ES-I3 (cell line): Measurements from ENCODE around the gene SYT14.
"Not testable (repeated sequence)": the region's sequence is repeated elsewhere in the genome, so short reads cannot be mapped to it uniquely, and the experiment has no call there.

ENCODE experiments used
- H3K36me3 ChIP-seq: 2 replicates; pipeline ENCODE4 v1.6.1; 2013; ENCODE audit warnings: mild to moderate bottlenecking, low read length, control low read depth, moderate library complexity; ENCODE audit not compliant: insufficient read depth
- H3K4me1 ChIP-seq: 2 replicates; pipeline ENCODE4 v1.6.1; 2013; ENCODE audit warnings: mild to moderate bottlenecking, control low read depth, low read length; ENCODE audit not compliant: insufficient read depth
- H3K9ac ChIP-seq: 2 replicates; pipeline ENCODE4 v1.6.1; 2013; ENCODE audit warnings: low read depth, mild to moderate bottlenecking, low read length, moderate library complexity
- H3K9me3 ChIP-seq: 2 replicates; pipeline ENCODE4 v1.6.1; 2013; ENCODE audit warnings: mild to moderate bottlenecking, low read length, moderate library complexity; ENCODE audit not compliant: control insufficient read depth, insufficient read depth

Gene SYT14

DNA sequence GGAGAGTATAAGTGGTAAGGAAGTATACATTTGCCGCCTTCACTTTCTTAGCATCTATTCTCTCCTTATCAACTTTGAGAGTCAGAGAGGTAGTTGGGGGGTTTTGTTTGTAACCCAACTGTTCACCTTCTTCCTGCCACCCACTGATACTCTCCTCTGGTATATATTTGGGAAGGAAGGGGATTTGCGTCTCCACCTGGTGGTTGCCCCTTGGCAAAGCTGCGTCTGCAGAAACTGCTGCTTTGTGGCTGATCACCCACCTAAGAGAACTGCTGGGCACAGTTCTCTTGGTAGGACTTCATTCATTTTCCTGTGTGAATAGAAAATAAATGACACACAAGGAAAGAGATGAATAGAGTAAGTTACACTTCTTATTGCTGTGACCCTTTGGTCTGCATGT, 87.0 kb downstream of the SYT14 start:
- Histone ChIP-seq H3K36me3 (no peaks in the 10 kb centered on the region), H3K4me1 (no peaks in the 10 kb centered on the region), H3K9me3 (no peaks in the 10 kb centered on the region), H3K9ac (no peak overlapping the region)

DNA sequence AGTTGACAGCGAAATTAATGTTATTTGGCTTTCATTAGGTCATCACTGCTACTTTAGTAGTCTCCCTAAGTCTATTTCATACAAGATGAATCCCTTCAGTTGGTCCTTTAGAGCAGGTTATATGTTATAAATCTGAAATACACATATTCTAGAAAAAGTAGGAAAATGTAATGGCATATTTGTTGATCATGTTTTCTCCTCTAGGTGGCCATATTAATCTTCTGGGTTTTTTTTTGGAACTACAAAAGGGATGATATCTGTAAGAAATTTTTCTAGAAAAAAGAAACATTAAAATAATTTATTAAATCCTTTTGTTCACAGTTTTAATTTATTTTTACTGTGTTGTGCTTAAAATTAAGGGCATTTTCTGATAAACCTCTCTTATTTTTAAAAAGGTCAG, 87.9 kb downstream of the SYT14 start:
- Histone ChIP-seq H3K9ac (no peak overlapping the region), H3K9me3 (no peaks in the 10 kb centered on the region), H3K36me3 (no peaks in the 10 kb centered on the region), H3K4me1 (no peaks in the 10 kb centered on the region)

DNA sequence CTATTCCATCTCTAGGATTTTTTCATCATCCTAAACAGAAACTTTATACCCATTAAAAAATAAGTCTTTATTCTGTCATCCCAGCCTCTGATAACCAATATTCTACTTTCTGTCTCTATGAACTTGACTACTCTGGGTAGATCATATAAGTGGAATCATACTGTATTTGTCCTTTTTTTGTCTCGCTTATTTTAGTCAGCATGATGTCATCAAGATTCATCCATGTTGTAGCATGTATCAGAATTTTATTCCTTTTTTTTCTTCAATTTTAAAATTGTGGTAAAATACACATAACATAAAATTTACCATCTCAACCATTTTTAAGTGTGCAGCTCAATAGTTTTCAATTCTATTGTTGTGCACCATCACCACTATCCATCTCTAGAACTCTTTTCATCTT, 90.0 kb downstream of the SYT14 start:
- Histone ChIP-seq H3K9me3 (no peaks in the 10 kb centered on the region), H3K9ac (no peak overlapping the region), H3K36me3 (no peaks in the 10 kb centered on the region), H3K4me1 (no peaks in the 10 kb centered on the region)

DNA sequence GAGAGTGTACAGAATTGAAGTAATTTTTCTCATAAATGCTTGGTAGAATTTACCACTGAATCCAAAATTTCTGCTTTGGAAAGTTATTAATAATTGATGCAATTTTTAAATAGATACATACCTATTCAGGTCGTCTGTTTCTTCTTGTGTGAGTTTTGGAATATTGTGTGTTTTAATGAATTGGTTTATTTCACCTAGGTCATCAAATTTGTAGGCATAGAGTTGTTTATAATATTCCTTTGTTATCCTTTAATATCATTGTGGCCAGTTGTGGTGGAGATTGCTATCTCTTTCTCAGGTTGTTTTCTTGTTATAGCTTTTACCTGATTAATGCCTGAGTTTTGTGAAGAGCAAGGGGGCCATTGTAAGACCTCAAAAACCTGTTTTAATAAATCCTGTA, 93.5 kb downstream of the SYT14 start:
- no peak overlapping the region for H3K9ac ChIP-seq
- no peaks in the 10 kb centered on the region for H3K9me3 ChIP-seq
- no peaks in the 10 kb centered on the region for H3K4me1 ChIP-seq

DNA sequence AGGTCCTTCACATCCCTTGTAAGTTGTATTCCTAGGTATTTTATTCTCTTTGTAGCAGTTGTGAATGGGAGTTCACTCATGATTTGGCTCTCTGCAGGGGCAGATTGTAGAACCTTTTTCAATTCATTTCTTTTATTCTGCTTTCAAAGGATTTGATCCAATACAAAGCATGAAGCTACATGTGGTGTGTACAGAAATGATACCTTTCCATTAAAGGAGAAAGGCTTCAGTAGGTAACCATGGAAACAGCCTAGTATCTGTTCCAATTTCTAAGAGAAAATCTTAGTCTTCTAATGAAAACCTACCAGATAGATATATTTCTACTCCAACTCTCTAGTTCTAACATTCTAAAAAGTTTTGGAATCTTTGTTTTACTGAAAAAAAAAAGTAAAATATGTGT, 105.0 kb downstream of the SYT14 start:
- Histone ChIP-seq H3K4me1 (no peaks in the 10 kb centered on the region), H3K36me3 (no peaks in the 10 kb centered on the region; the same call in 1 of the 2 replicates), H3K9me3 (peaks cover 2% of the 10 kb centered on the region; the same call in 1 of the 2 replicates), H3K9ac (no peak overlapping the region)

More for the DNA sequence above, 93.5 kb downstream of the SYT14 start:
- no peaks in the 10 kb centered on the region for H3K36me3 ChIP-seq

DNA sequence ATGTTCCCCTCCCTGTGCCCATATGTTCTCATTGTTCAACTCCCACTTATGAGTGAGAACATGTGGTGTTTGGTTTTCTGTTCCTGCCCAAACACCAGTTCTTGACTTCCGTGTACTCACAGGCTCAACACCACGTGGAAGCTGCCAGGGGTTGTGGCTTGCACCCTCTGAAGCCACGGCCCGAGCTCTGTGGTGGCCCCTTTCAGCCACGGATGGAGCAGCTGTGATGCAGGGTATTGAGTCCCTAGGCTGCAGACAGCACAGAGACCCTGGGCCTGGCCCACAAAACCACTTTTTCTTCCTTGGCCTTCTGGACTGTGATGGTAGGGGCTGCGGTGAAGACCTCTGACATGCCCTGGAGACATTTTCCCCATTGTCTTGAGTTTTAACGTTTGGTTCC, 111.6 kb downstream of the SYT14 start:
- Histone ChIP-seq H3K9me3 (peaks cover 2% of the 10 kb centered on the region; the same call in 1 of the 2 replicates), H3K4me1 (no peaks in the 10 kb centered on the region), H3K36me3 (no peaks in the 10 kb centered on the region; the same call in 1 of the 2 replicates), H3K9ac (no peak overlapping the region)

DNA sequence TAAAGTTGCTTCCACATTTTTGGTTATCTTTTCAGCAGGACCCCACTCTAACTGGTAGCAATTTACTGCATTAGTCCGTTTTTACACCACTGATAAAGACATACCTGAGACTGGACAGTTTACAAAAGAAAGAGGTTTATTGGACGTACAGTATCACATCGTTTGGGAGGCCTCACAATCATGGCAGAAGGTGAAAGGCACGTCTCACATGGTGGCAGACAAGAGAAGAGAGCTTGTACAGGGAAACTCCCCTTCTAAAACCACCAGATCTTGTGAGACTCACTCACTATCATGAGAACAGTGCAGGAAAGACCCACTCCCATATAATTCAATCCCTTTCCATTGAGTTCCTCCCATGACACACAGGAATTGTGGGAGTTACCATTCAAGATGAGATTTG, 112.5 kb downstream of the SYT14 start:
- H3K9me3 ChIP-seq, H3K9ac ChIP-seq, H3K36me3 ChIP-seq, H3K4me1 ChIP-seq: not testable (repeated sequence)

DNA sequence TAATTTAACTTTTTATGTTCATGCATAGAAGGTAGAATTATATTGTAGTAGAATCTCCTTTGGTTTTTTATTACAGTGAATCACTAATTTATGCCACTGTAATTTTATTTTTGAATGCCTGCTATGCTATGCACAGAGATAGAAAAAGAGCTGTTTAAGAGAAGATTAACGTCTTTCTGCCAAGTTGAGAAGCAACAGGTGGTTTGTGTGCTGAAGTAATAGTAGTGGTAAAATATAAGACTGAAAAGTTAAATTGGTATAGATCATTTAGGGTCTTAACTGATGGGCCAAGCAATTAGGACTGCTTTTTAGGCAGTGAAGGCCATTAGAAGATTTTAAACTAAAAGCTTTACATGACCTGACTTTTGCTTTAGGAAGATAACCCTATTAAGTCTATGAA, 115.1 kb downstream of the SYT14 start:
- Histone ChIP-seq H3K9ac (no peak overlapping the region), H3K36me3 (no peaks in the 10 kb centered on the region; the same call in 1 of the 2 replicates), H3K4me1 (no peaks in the 10 kb centered on the region), H3K9me3 (no peaks in the 10 kb centered on the region; the same call in 1 of the 2 replicates)

DNA sequence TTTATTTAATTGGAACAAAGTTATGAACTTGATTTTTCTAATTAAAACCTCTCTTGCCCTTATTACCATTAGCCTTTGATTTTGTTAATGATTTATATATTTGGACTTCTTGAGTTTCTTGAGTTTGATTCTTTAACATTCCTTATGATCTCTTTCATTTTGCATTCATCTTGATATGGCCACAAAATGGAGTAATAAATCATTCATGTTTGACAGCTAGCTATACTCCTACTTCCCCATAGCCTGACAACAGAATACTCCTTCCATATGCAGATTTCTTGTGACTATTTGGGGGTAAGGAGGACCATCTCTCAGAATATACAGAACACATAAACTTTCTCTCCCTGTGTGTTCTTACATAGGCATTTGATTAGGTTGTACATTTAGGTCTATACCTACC, 119.6 kb downstream of the SYT14 start:
- no peak overlapping the region for H3K9ac ChIP-seq
- no peaks in the 10 kb centered on the region for H3K36me3 ChIP-seq
- no peaks in the 10 kb centered on the region for H3K9me3 ChIP-seq

DNA sequence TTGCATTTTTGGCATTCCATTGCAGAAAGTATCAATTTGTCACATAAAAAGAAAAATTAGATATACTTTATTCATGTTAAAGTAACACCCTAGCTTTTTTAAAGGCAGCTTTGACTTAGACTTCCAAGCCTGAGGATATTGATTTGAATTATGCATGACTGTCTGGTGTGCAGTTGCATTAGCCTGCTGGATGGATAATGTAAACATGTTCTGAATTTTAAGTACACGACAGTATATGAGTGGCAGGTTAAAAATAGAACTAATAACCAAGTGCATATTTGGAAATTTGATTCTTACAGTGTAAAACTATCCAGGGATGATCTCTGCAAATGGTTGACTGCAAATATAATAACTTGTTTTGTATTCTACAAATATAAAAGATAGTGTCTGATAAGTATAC, 124.0 kb downstream of the SYT14 start:
- Histone ChIP-seq H3K36me3 (no peaks in the 10 kb centered on the region), H3K9ac (no peak overlapping the region), H3K4me1 (no peaks in the 10 kb centered on the region), H3K9me3 (no peaks in the 10 kb centered on the region)

More for the DNA sequence above, 119.6 kb downstream of the SYT14 start:
- H3K4me1 ChIP-seq: no peaks in the 10 kb centered on the region

DNA sequence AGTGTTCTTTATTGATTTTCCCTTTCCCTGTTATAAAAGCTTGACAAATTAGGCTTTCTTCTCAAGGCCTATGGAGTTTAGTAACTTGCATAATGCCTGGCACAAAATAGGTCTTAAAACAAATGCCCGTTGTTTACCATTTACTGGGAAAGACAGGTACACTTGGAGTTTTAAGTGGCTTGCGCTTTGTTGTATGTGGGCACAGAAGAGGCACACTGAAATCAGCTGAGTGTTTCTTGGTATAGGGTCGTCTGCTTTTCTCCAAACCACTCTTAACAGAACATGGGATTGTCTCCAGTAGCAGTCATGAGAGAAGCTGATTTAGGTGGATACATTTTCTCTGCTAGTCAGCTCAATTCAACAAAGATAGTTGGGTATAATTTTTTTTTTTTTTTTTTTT, 132.5 kb downstream of the SYT14 start:
- H3K9ac ChIP-seq: no peak overlapping the region
- no peaks in the 10 kb centered on the region; the same call in 1 of the 2 replicates for H3K4me1 ChIP-seq
- no peaks in the 10 kb centered on the region for H3K36me3 ChIP-seq
- H3K9me3 ChIP-seq: no peaks in the 10 kb centered on the region

DNA sequence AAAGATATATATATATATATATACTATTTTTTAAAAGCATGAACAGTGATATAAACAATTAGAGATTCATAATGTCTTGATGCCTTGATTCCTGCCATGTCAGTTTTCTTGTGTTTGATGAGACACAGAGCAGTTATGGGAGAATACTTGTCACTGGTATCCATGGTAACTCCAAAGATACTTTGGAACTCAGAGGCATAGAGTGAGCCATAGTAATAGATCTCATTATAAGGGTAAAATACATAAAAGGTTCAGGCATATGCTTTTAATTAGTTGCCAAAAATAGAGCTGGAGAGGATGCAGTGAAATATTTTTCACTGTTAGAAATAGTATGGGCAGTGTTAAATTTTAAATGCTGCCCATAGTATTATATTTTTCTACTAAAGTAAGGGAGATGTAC, 134.1 kb downstream of the SYT14 start:
- Histone ChIP-seq H3K4me1 (no peaks in the 10 kb centered on the region; the same call in 1 of the 2 replicates), H3K9me3 (no peaks in the 10 kb centered on the region), H3K9ac (no peak overlapping the region), H3K36me3 (peaks cover 3% of the 10 kb centered on the region; the same call in 1 of the 2 replicates)

DNA sequence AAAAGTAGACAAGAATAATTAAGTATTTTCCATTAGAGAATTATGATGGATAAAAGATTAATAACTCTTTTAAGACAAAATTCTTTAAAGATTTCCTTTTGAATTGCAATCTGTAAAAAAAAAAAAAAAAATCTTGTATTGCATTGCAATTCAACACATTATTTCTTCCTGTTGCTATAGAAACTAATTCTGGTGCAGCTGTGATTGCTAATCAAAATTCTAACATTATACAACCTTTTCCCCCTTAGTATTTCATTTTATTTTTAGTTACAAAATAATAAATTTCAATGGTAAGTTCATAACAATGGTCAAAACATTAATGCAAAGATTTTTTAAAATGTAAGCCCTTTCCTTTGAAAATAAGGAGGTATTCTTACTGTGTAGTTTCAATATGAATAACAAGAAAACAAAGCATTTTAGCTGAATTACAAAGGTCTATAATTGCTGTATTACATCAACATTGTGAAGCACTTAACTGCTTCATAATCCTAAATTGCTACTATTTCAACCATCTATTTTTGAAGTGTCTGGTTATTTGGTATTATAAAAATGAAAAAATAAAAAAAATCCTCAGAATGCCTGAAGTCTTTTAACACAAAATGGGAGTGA, 135.0 kb downstream of the SYT14 start:
- Histone ChIP-seq H3K36me3 (peaks cover 3% of the 10 kb centered on the region; the same call in 1 of the 2 replicates), H3K9ac (no peak overlapping the region), H3K9me3 (no peaks in the 10 kb centered on the region), H3K4me1 (no peaks in the 10 kb centered on the region; the same call in 1 of the 2 replicates)

DNA sequence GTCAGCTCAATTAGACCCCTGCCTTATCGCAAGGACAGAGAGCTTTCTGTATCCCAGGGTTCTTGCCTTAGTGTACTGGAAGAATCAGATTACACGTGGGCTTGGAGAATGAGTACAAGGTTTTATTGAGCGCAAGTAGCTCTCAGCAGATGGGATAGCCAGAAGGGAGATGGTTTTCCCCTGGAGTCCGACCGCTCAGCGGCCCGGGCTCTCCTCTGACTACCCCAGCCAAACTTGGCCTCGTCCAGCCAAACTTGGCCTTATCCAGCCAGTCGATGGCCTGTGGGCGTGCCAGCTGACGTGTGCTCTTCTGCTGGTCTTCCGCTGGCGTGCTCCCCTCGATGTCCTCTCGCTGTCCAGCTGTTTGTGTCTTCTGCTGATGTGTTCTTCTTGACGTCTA, 136.9 kb downstream of the SYT14 start:
- H3K36me3 ChIP-seq: peaks cover 3% of the 10 kb centered on the region; the same call in 1 of the 2 replicates
- no peak overlapping the region for H3K9ac ChIP-seq
- H3K9me3 ChIP-seq: no peaks in the 10 kb centered on the region
- no peaks in the 10 kb centered on the region; the same call in 1 of the 2 replicates for H3K4me1 ChIP-seq

DNA sequence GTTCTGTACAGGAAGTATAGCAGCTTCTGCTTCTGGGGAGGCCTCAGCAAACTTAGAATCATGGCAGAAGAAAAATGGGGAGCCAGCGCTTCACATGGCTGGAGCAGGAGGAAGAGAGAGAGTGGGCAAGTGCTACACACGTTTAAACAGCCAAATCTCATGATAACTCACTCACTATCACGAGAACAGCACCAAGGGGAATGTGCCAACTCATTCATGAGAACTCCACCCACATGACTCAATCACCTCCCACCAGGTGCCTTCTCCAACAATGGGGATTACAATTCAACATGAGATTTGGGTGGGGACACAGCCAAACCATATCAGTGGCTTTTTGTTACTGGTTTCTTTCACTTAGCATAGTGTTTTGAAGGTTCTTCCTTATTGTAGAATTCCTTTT, 138.6 kb downstream of the SYT14 start:
- peaks cover 3% of the 10 kb centered on the region; the same call in 1 of the 2 replicates for H3K36me3 ChIP-seq
- H3K9ac ChIP-seq: no peak overlapping the region
- H3K9me3 ChIP-seq: no peaks in the 10 kb centered on the region
- no peaks in the 10 kb centered on the region for H3K4me1 ChIP-seq
